HL-60 (cell line): ENCODE measurements around the gene YDJC.
"Not testable (repeated sequence)": the region's sequence is repeated elsewhere in the genome, so short reads cannot be mapped to it uniquely, and the experiment has no call there.

Experiments used
- DNase-seq, 2 experiments: peaks; one replicate each; pipeline ENCODE4 v3.0.0-alpha.2; 2010 to 2020; ENCODE audit warnings: low read depth in 1 of 2, low spot score in 1 of 2
- H3K27ac ChIP-seq: fragments of 250-450 bp; sonication (Bioruptor Pico); replicated peaks from 2 replicates; pipeline ENCODE4 v1.5.1; 2020; ENCODE audit warnings: mild to moderate bottlenecking, moderate library complexity
- H3K27me3 ChIP-seq: fragments of 250-450 bp; sonication (Bioruptor Pico); 2 replicates; pipeline ENCODE4 v1.5.1; 2021; ENCODE audit warnings: mild to moderate bottlenecking, moderate library complexity; ENCODE audit not compliant: insufficient read depth, poor library complexity, severe bottlenecking
- H3K4me3 ChIP-seq: replicated peaks from 2 replicates; pipeline ENCODE4 v1.5.1; 2011; ENCODE audit warnings: mild to moderate bottlenecking, control low read depth, low read length; ENCODE audit not compliant: insufficient read depth
- GABPA ChIP-seq: IDR thresholded peaks from 2 replicates; pipeline ENCODE4 v1.6.1; 2012; ENCODE audit warnings: low read depth
- POLR2AphosphoS5 ChIP-seq: IDR thresholded peaks from 2 replicates; pipeline ENCODE4 v1.6.1; 2012; ENCODE audit warnings: low read depth
- SPI1 ChIP-seq: IDR thresholded peaks from 2 replicates; pipeline ENCODE4 v1.6.1; 2012; ENCODE audit warnings: low read depth, mild to moderate bottlenecking, borderline replicate concordance
- TF ChIP-seq, protein P1 (sequence below): IDR thresholded peaks from 2 replicates; pipeline ENCODE4 v1.6.1; 2012; ENCODE audit warnings: low read depth; ENCODE audit not compliant: insufficient replicate concordance
- TF ChIP-seq, protein P2 (sequence below): IDR thresholded peaks from one replicate; pipeline ENCODE4 v1.5.1; 2011; ENCODE audit warnings: low read length, control low read depth, inconsistent platforms; ENCODE audit not compliant: insufficient read depth

YDJC gene

DNA sequence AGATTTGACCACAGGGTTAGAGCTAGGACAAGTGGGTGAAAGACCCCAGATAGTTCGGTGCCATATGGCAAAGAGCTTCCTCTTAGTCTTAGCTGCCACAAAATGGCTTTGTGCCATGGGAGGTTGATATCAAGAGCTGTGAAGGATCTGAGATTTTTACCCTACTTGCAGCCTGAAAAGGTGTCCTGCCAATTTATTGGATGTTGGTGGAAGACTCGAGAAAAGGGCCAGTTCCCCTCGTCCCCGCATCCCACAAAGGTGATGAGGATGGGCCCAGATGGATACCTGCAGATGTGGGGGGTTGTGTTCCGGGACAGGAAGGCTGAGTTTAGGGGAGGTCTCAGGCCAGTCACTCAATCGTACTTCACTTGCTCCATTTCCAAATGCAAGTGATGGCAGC is 27.2 kb downstream of the YDJC start:
- H3K27me3 ChIP-seq: no peaks in the 10 kb centered on the region
- no peak for DNase-seq
- TF ChIP-seq, protein P1, sequence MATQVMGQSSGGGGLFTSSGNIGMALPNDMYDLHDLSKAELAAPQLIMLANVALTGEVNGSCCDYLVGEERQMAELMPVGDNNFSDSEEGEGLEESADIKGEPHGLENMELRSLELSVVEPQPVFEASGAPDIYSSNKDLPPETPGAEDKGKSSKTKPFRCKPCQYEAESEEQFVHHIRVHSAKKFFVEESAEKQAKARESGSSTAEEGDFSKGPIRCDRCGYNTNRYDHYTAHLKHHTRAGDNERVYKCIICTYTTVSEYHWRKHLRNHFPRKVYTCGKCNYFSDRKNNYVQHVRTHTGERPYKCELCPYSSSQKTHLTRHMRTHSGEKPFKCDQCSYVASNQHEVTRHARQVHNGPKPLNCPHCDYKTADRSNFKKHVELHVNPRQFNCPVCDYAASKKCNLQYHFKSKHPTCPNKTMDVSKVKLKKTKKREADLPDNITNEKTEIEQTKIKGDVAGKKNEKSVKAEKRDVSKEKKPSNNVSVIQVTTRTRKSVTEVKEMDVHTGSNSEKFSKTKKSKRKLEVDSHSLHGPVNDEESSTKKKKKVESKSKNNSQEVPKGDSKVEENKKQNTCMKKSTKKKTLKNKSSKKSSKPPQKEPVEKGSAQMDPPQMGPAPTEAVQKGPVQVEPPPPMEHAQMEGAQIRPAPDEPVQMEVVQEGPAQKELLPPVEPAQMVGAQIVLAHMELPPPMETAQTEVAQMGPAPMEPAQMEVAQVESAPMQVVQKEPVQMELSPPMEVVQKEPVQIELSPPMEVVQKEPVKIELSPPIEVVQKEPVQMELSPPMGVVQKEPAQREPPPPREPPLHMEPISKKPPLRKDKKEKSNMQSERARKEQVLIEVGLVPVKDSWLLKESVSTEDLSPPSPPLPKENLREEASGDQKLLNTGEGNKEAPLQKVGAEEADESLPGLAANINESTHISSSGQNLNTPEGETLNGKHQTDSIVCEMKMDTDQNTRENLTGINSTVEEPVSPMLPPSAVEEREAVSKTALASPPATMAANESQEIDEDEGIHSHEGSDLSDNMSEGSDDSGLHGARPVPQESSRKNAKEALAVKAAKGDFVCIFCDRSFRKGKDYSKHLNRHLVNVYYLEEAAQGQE: no peak
- TF ChIP-seq GABPA (no peak), SPI1 (no peak), POLR2AphosphoS5 (no peak)
- TF ChIP-seq, protein P2, sequence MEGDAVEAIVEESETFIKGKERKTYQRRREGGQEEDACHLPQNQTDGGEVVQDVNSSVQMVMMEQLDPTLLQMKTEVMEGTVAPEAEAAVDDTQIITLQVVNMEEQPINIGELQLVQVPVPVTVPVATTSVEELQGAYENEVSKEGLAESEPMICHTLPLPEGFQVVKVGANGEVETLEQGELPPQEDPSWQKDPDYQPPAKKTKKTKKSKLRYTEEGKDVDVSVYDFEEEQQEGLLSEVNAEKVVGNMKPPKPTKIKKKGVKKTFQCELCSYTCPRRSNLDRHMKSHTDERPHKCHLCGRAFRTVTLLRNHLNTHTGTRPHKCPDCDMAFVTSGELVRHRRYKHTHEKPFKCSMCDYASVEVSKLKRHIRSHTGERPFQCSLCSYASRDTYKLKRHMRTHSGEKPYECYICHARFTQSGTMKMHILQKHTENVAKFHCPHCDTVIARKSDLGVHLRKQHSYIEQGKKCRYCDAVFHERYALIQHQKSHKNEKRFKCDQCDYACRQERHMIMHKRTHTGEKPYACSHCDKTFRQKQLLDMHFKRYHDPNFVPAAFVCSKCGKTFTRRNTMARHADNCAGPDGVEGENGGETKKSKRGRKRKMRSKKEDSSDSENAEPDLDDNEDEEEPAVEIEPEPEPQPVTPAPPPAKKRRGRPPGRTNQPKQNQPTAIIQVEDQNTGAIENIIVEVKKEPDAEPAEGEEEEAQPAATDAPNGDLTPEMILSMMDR: no peak
- H3K4me3 ChIP-seq: no peak overlapping the region
- H3K27ac ChIP-seq: no peak overlapping the region

DNA sequence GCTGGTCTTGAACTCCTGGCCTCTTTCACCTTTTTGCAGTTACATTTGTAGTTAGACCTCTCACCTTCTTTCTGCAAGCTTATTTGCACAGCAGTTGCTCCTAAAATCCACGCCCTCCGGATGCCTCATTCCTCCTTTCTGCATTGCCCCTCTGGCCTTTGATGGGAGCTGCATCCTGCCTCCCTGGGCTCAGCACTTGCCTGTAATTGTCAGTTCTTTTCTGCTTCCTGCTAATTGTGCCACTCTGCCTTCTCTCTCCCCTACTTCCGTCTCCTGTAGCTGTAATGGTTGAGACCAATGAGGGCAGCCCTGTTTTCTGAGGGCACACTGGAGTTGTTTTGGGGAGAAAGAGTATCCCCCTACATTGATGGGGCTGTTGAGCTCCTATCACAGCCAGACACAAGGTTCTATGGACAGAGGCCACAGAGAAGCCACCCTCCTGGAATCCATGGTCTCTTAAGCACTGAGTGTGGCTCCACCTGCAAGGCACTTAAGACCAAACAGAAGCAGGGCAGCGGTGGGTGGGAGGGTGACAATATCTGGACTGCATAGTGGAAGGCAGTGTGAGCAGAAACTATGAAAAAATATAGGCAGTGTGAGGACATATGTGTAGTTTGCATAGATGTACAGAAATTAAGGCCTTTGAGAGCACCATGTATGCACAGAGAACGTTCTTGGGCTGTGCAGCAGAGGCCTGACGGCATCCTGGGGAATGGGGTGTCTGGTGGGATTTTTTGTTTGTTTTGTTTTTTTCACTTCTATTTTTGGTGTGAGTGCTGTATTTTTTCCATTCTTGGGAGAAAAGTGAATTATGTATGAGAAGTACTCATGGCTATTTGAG is 30.5 kb downstream of the YDJC start:
- no peaks in the 10 kb centered on the region for H3K27me3 ChIP-seq
- DNase-seq: no peak
- no peak for TF ChIP-seq SPI1
- TF ChIP-seq, protein P1: no peak
- no peak for TF ChIP-seq GABPA
- TF ChIP-seq POLR2AphosphoS5: no peak
- TF ChIP-seq, protein P2: no peak
- H3K27ac ChIP-seq: no peak overlapping the region
- H3K4me3 ChIP-seq: no peak overlapping the region

DNA sequence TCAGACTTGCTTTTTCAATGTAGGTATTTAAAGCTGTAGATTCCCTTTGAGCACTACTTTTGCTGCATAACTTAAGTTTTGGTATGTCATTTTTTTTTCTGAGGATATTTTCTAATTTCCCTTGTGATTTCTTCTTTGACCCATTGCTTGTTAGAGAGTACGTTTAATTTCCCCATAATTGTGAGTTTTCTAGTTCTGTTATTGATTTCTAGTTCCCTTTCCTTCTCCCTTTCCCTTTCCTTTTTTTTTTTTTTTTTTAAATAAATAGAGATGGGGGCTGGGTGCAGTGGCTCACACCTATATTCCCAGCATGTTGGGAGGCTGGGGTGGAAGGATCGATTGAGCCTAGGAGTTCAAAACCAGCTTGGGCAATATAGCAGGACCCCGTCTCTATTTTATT is 31.5 kb downstream of the YDJC start:
- TF ChIP-seq, protein P1: no peak
- Histone ChIP-seq H3K27ac (no peak overlapping the region), H3K4me3 (no peak overlapping the region), H3K27me3 (no peaks in the 10 kb centered on the region)
- DNase-seq: no peak

DNA sequence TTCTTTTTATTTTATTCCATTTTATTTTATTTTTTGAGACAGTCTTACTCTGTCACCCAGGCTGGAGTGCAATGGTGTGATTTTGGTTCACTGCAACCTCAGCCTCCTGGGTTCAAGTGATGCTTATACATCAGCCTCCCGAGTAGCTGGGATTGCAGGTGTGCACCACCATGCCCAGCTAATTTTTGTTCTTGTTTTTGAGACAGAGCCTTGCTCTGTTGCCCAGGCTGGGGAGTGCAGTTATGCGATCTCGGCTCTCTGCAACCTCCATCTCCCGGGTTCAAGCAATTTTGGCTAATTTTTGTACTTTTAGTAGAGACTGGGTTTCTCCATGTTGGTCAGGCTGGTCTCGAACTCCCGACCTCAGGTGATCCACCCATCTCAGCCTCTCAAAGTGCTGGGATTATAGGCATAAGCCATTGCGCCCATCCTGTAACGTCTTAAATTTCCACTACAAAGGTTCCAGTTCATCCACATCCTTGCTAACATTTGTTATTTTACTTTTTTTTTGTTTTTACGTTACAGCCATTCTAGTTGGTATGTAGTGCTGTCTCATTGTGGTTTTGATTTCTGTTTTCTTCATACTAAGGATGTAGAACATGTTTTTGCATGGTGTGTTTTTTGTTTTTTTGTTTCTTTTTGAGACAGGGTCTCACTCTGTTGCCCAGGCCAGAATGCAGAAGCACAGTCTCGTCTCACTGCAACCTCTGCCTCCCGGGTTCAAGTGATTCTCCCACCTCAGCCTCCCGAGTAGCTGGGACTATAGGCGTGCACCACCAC is 33.3 kb downstream of the YDJC start:
- H3K4me3 ChIP-seq, H3K27ac ChIP-seq, DNase-seq, H3K27me3 ChIP-seq: not testable (repeated sequence)
